ENCODE results near the gene PAQR8. TPM values are rescaled to one million over a fixed set of nuclear protein-coding genes. Genes with fewer than 3 reads are reported as not detected.

PAQR8 gene
- total and polyA plus RNA-seq, 3 experiments from 2014 or later: 10.2 to 17.9 (median 11.7) TPM

DNA sequence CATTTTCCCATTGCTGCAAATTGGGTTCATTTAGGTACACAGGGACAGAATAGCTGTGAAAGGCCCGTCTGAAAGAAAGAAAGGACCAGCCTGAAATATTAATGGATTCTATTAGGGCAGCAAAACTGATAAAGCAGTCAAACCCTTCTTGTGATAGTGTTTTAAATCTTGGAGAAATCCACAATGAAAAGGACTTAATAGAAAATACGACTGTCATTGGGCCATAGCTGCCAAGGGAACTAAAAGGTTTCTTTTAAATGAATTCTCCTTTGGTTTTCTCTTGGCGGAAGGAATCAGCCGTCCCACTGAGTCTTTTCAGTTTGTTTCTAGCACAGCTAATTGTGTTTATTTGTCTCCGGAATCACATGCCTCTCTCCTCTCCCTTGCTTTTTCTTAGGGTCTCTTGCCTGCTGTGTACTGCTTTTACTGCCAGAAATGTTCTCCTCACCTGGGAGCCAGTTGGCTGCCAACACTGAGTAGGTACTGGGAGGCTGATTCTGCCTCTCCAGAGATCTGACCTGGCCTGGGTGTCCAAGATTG is 11.3 kb downstream of the PAQR8 start:
- Histone ChIP-seq H3K4me1 (ENCODE audit: insufficient read depth, low read length) (peaks cover 42% of the 10 kb centered on the region), H3K9me3 (ENCODE audit: low read length) (no peaks in the 10 kb centered on the region), H3K27ac (ENCODE audit: low read depth, low read length) (no peak overlapping the region), H3K27me3 (ENCODE audit: insufficient read depth, low read length, poor library complexity, severe bottlenecking) (no peaks in the 10 kb centered on the region), H3K4me3 (ENCODE audit: low read length) (no peak overlapping the region), H3K36me3 (ENCODE audit: insufficient read depth, low read length) (no peaks in the 10 kb centered on the region)
- Mint-ChIP-seq H3K4me1 (peaks cover 62 to 90% (median 89%) of the 10 kb centered on the region in 3 donors), H3K36me3 (peaks cover 12 to 45% (median 17%) of the 10 kb centered on the region in 3 donors), H3K27me3 (no peaks in the 10 kb centered on the region), H3K9me3 (peaks cover 0 to 9% (median 0%) of the 10 kb centered on the region in 5 donors), H3K4me3 (no peak overlapping the region), H3K27ac (peak overlapping the region in 4 of 8 donors; percentile 25 to 83 (median 74))
- POLR2A ChIA-PET: no interaction called here
- CTCF ChIA-PET: interaction anchor here (1.2 to 4.0 kb wide), 5 partner anchors 10 to 27 kb away, joined by 3 to 13 read pairs (median 5); partner anchors contain the start of gene PAQR8
- DNase-seq: no peak

DNA sequence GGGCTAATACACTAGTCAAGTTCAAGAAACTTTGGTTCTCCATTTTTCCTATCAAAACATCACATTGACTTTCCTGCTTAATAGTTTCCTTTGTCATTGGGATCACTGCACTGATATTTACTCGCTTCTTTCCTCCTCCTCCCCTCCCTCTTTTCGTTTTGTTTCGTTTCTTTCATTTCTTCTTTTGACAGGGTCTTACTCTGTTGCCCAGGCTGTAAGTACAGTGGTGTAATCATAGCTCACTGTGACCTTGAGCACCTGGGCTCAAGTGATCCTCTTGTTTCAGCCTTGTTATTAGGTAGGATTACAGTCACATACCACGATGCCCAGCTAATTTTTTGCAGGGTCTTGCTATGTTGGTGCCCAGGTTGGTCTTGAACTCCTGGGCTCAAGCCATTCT is 12.3 kb downstream of the PAQR8 start:
- ChIA-PET CTCF (interaction anchor here (1.9 to 3.7 kb wide), 2 partner anchors 11 to 26 kb away, joined by 5 to 15 read pairs; partner anchors contain the start of gene PAQR8), POLR2A (interaction anchor here (0.6 kb wide), 1 partner anchor 8 kb away, joined by 3 read pairs; no protein-coding TSS in a partner anchor)
- Mint-ChIP-seq H3K27ac (peak overlapping the region in 6 of 8 donors; percentile 24 to 83 (median 68)), H3K27me3 (no peaks in the 10 kb centered on the region), H3K9me3 (peaks cover 0 to 9% (median 0%) of the 10 kb centered on the region in 5 donors), H3K4me1 (peaks cover 59 to 85% (median 84%) of the 10 kb centered on the region in 3 donors), H3K4me3 (peak overlapping the region in 1 of 7 donors; percentile 8), H3K36me3 (peaks cover 12 to 39% (median 20%) of the 10 kb centered on the region in 3 donors)
- no peak for DNase-seq
- peaks cover 34% of the 10 kb centered on the region for H3K4me1 ChIP-seq (ENCODE audit: insufficient read depth, low read length)
- H3K9me3 ChIP-seq (ENCODE audit: low read length): no peaks in the 10 kb centered on the region
- no peaks in the 10 kb centered on the region for H3K36me3 ChIP-seq (ENCODE audit: insufficient read depth, low read length)
- no peak overlapping the region for H3K4me3 ChIP-seq (ENCODE audit: low read length)
- no peaks in the 10 kb centered on the region for H3K27me3 ChIP-seq (ENCODE audit: insufficient read depth, low read length, poor library complexity, severe bottlenecking)
- H3K27ac ChIP-seq (ENCODE audit: low read depth, low read length): no peak overlapping the region

DNA sequence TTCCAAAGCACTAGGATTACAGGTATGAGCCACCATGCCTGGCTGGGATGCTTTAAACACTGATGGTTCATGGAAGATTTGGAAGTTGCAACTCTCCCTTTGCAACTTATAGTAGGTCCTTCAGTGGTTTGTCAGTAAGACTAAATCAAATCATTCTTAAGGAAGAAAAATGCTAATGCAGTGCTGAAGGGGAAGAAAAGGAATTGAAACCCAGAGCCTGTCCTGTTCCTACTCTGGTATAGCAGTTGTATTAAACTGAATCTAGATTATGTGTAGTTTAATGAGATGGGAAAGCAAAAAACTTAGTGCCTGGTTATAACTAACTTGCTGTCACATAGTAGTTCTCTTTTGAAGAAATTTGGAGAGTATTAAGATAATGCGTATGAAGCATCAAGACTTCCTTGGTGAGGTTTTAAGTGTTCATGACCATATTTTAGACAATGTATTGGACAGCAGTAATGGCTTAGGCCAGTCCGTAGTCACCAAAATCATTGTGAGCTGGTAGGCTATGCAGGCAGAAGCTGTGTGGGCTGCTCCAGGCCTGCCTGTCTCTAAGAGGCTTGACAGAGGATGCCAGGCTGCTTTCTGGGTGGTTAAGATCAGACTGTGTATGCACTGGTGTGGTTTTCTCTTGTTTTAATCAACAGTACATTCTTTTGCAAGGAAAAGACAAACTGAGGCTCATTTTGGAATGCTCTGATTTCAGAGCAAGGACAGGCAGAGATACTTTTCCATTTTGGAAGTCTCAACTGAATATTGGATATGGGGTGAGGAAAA is 14.0 kb downstream of the PAQR8 start:
- H3K27me3 Mint-ChIP-seq: no peaks in the 10 kb centered on the region
- Histone ChIP-seq H3K4me1 (ENCODE audit: insufficient read depth, low read length) (peaks cover 46% of the 10 kb centered on the region), H3K27ac (ENCODE audit: low read depth, low read length) (no peak overlapping the region), H3K4me3 (ENCODE audit: low read length) (no peak overlapping the region), H3K9me3 (ENCODE audit: low read length) (no peaks in the 10 kb centered on the region), H3K36me3 (ENCODE audit: insufficient read depth, low read length) (no peaks in the 10 kb centered on the region), H3K27me3 (ENCODE audit: insufficient read depth, low read length, poor library complexity, severe bottlenecking) (no peaks in the 10 kb centered on the region)
- H3K36me3 Mint-ChIP-seq: peaks cover 10 to 34% (median 20%) of the 10 kb centered on the region in 3 donors
- DNase-seq: peak in 1 of 5 donors; percentile 49
- H3K9me3 Mint-ChIP-seq: peaks cover 0 to 9% (median 0%) of the 10 kb centered on the region in 5 donors
- CTCF ChIA-PET: interaction anchor here (0.8 to 3.7 kb wide), 4 partner anchors 13 to 22 kb away, joined by 3 to 15 read pairs (median 4); partner anchors contain the start of gene PAQR8
- peaks cover 56 to 82% (median 82%) of the 10 kb centered on the region in 3 donors for H3K4me1 Mint-ChIP-seq
- H3K4me3 Mint-ChIP-seq: peak overlapping the region in 4 of 7 donors; percentile 12 to 28 (median 23)
- H3K27ac Mint-ChIP-seq: peak overlapping the region; percentile 39 to 96 (median 66)
- POLR2A ChIA-PET: interaction anchor here (1.0 to 1.5 kb wide), 2 partner anchors 10 to 14 kb away, joined by 3 to 6 read pairs; no protein-coding TSS in a partner anchor

DNA sequence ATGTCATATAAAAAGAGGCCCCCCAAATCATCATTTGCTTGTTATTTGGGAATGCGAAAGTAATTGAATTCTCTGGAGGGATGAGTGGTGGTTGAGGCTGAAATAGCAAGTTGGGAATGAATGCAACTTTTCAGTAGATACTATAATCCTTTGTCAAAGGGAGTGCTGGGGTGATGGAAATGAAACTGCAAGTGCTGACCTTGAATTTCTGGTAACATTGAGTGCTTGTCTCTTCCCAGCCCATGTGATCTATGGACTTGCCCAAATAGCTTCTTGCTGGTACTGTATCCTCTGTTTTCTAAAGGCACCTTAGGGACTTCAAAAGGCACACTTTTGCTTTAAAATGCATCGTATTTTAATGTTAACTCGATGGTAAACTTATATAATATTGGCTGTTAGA is 14.8 kb downstream of the PAQR8 start:
- Mint-ChIP-seq H3K27me3 (no peaks in the 10 kb centered on the region), H3K9me3 (peaks cover 0 to 9% (median 0%) of the 10 kb centered on the region in 5 donors), H3K4me1 (peaks cover 57 to 84% (median 82%) of the 10 kb centered on the region in 3 donors), H3K4me3 (peak overlapping the region in 3 of 7 donors; percentile 16 to 55 (median 20)), H3K27ac (peak overlapping the region in 7 of 8 donors; percentile 44 to 87 (median 77)), H3K36me3 (peaks cover 10 to 38% (median 20%) of the 10 kb centered on the region in 3 donors)
- Histone ChIP-seq H3K27ac (ENCODE audit: low read depth, low read length) (no peak overlapping the region), H3K36me3 (ENCODE audit: insufficient read depth, low read length) (no peaks in the 10 kb centered on the region), H3K9me3 (ENCODE audit: low read length) (no peaks in the 10 kb centered on the region), H3K4me3 (ENCODE audit: low read length) (no peak overlapping the region), H3K4me1 (ENCODE audit: insufficient read depth, low read length) (peaks cover 54% of the 10 kb centered on the region), H3K27me3 (ENCODE audit: insufficient read depth, low read length, poor library complexity, severe bottlenecking) (no peaks in the 10 kb centered on the region)
- no peak for DNase-seq
- ChIA-PET CTCF (interaction anchor here (1.1 to 3.7 kb wide), 2 partner anchors 13 to 14 kb away, joined by 4 to 15 read pairs; partner anchors contain the start of gene PAQR8), POLR2A (interaction anchor here (1.0 to 1.9 kb wide), 3 partner anchors 11 to 14 kb away, joined by 3 to 6 read pairs (median 4); partner anchors contain the start of gene PAQR8)

DNA sequence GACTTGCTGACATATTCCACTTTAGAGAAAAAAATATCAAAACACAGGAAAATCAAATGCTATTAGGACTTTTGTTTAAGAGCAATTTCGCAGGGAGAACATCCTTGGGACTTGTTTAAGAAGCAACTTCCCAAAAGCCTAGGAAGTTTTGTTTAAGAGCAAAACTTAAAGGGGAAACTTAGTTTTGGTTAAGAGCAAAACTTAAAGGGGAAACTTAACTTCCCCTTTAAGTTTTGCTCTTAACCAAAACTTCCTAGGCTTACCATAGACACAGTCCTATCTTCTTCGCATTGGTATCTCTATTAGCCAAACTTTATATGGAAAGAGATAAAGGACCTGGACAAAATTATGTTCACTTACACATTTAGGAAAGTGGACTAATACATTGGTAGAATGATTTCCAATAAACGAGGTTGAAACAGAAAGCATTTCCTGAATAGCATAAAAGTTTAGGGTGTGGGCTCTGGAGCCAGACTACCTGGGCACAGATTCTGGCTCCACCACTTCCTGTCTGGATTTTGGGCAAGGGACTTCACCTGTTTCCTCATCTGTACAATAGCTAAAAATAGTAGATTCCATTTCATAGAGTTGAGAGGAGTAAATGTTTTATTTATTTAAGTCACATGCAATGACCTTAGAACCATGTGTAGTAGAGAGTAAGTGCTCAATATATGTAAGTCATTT is 15.7 kb downstream of the PAQR8 start:
- DNase-seq: no peak
- ChIA-PET CTCF (interaction anchor here (0.9 to 3.7 kb wide), 5 partner anchors 12 to 23 kb away, joined by 3 to 15 read pairs (median 4); partner anchors contain the start of gene PAQR8), POLR2A (interaction anchor here (1.9 kb wide), 1 partner anchor 15 kb away, joined by 4 read pairs; the partner anchor contains the start of gene PAQR8)
- Mint-ChIP-seq H3K27me3 (no peaks in the 10 kb centered on the region), H3K4me3 (peak overlapping the region in 4 of 7 donors; percentile 20 to 55 (median 28)), H3K4me1 (peaks cover 57 to 82% (median 81%) of the 10 kb centered on the region in 3 donors), H3K27ac (peak overlapping the region in 7 of 8 donors; percentile 17 to 87 (median 82)), H3K36me3 (peaks cover 12 to 39% (median 17%) of the 10 kb centered on the region in 3 donors), H3K9me3 (peaks cover 0 to 9% (median 0%) of the 10 kb centered on the region in 5 donors)
- H3K4me1 ChIP-seq (ENCODE audit: insufficient read depth, low read length): peaks cover 58% of the 10 kb centered on the region
- no peak overlapping the region for H3K4me3 ChIP-seq (ENCODE audit: low read length)
- no peaks in the 10 kb centered on the region for H3K9me3 ChIP-seq (ENCODE audit: low read length)
- H3K36me3 ChIP-seq (ENCODE audit: insufficient read depth, low read length): no peaks in the 10 kb centered on the region
- no peak overlapping the region for H3K27ac ChIP-seq (ENCODE audit: low read depth, low read length)
- H3K27me3 ChIP-seq (ENCODE audit: insufficient read depth, low read length, poor library complexity, severe bottlenecking): no peaks in the 10 kb centered on the region

DNA sequence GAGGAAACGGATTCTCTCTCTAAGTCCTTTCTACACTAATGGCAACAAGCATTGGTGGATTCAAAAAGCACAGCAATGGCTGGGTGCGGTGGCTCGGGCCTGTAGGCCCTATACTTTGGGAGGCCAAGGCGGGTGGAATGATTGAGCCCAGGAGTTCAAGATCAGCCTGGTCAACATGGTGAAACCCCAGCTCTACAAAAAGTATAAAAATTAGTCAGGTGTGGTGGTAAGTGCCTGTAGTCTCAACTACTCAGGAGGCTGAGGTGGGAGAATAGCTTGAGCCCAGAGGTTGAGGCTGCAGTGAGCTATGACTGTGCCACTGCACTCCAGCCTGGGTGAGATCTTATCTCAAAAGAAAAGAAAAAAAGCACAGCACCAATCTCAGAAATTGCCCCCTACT is 19.3 kb downstream of the PAQR8 start:
- no peak for DNase-seq
- Histone ChIP-seq H3K36me3 (ENCODE audit: insufficient read depth, low read length) (no peaks in the 10 kb centered on the region), H3K27me3 (ENCODE audit: insufficient read depth, low read length, poor library complexity, severe bottlenecking) (no peaks in the 10 kb centered on the region), H3K4me3 (ENCODE audit: low read length) (no peak overlapping the region), H3K27ac (ENCODE audit: low read depth, low read length) (no peak overlapping the region), H3K4me1 (ENCODE audit: insufficient read depth, low read length) (peaks cover 44% of the 10 kb centered on the region), H3K9me3 (ENCODE audit: low read length) (no peaks in the 10 kb centered on the region)
- H3K4me3 Mint-ChIP-seq: peak overlapping the region in 2 of 7 donors; percentile 23 to 39
- peak overlapping the region in 2 of 8 donors; percentile 14 to 36 for H3K27ac Mint-ChIP-seq
- peaks cover 58 to 81% (median 80%) of the 10 kb centered on the region in 3 donors for H3K4me1 Mint-ChIP-seq
- H3K27me3 Mint-ChIP-seq: no peaks in the 10 kb centered on the region
- H3K36me3 Mint-ChIP-seq: peaks cover 3 to 27% (median 6%) of the 10 kb centered on the region in 3 donors
- no peaks in the 10 kb centered on the region for H3K9me3 Mint-ChIP-seq
- ChIA-PET POLR2A (no interaction called here), CTCF (interaction anchor here (1.1 to 2.4 kb wide), 3 partner anchors 8 to 96 kb away, joined by 4 to 10 read pairs (median 4); no protein-coding TSS in a partner anchor)

DNA sequence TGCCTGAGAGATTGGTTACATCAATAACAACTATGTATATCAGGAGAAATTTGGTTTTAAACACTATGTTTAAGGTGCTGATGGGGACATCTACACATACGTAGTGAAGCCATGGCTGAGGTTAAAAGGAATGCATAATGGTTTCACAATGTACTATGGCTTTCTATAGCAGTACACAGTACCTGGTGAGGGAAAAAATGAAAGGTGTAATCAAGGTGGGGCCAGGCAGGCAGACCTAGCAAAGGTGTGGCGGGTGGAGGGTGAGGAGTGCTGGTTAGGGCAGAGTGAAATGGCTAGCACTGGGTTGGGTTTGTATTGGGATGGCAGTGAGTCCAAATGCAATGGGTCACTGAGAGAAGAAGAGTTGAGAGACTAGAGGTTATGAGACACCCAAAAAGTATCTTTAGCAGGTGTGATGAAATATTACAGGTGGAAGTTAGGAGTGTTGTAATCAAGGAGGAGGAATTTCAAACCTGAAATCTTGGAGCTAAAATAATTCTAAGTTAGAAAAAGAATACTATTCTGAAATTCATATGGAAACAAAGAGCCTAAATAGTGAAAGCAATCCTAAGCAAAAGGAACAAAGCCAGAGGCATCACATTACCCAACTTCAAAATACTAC is 22.3 kb downstream of the PAQR8 start:
- H3K27ac ChIP-seq (ENCODE audit: low read depth, low read length): no peak overlapping the region
- no peak overlapping the region for H3K4me3 ChIP-seq (ENCODE audit: low read length)
- H3K4me1 ChIP-seq (ENCODE audit: insufficient read depth, low read length): peaks cover 34% of the 10 kb centered on the region
- H3K9me3 Mint-ChIP-seq: no peaks in the 10 kb centered on the region
- peaks cover 0 to 24% (median 6%) of the 10 kb centered on the region in 3 donors for H3K36me3 Mint-ChIP-seq
- no peak for DNase-seq
- no peaks in the 10 kb centered on the region for H3K27me3 ChIP-seq (ENCODE audit: insufficient read depth, low read length, poor library complexity, severe bottlenecking)
- no peaks in the 10 kb centered on the region for H3K36me3 ChIP-seq (ENCODE audit: insufficient read depth, low read length)
- POLR2A ChIA-PET: interaction anchor here (0.6 kb wide), 1 partner anchor 116 kb away, joined by 3 read pairs; no protein-coding TSS in a partner anchor
- H3K4me3 Mint-ChIP-seq: peak overlapping the region in 1 of 7 donors; percentile 5
- H3K27me3 Mint-ChIP-seq: no peaks in the 10 kb centered on the region
- CTCF ChIA-PET: no interaction called here
- peak overlapping the region in 7 of 8 donors; percentile 24 to 85 (median 67) for H3K27ac Mint-ChIP-seq
- H3K9me3 ChIP-seq (ENCODE audit: low read length): no peaks in the 10 kb centered on the region
- peaks cover 51 to 79% (median 71%) of the 10 kb centered on the region in 3 donors for H3K4me1 Mint-ChIP-seq

All from CD8-positive, alpha-beta memory T cell (primary cell).